PC-9 (cell line): ENCODE data around the gene ADAMTS12.

Experiments
- EZH2 ChIP-seq: fragments of 200-600 bp; sonication (generic); IDR thresholded peaks from 2 replicates; pipeline ENCODE4 v1.8.0; 2017; ENCODE audit warnings: antibody characterized with exemption, low read depth
- TF ChIP-seq, protein P1 (sequence below): fragments of 200-600 bp; sonication (generic); conservative IDR thresholded peaks from 2 replicates; pipeline ENCODE4 v1.6.1; 2017; ENCODE audit warnings: mixed run types, antibody characterized with exemption, mild to moderate bottlenecking, moderate library complexity

DNA sequence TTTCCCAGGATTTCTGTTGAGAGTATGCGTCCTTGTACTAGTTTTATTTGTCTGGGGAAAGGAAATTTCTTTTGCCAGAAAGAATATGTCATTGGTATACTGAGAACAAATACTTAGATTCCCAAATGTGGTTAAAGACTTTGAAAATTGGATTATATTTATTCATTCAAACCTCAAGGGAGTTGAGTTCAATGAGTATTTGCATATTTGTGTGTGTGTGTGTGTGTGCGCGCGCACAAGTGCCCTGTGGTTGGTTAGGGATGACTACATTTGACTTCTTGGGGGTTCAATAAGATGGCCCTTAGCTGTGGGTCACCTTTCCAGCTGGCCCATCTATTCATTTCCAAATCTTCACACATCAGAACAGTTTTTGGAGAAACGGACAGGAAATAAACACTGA is 49.3 kb upstream of the ADAMTS12 start:
- no peak for TF ChIP-seq EZH2
- TF ChIP-seq, protein P1, sequence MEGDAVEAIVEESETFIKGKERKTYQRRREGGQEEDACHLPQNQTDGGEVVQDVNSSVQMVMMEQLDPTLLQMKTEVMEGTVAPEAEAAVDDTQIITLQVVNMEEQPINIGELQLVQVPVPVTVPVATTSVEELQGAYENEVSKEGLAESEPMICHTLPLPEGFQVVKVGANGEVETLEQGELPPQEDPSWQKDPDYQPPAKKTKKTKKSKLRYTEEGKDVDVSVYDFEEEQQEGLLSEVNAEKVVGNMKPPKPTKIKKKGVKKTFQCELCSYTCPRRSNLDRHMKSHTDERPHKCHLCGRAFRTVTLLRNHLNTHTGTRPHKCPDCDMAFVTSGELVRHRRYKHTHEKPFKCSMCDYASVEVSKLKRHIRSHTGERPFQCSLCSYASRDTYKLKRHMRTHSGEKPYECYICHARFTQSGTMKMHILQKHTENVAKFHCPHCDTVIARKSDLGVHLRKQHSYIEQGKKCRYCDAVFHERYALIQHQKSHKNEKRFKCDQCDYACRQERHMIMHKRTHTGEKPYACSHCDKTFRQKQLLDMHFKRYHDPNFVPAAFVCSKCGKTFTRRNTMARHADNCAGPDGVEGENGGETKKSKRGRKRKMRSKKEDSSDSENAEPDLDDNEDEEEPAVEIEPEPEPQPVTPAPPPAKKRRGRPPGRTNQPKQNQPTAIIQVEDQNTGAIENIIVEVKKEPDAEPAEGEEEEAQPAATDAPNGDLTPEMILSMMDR = no peak
